GM18508 (cell line): ENCODE measurements around the gene ARPC4.
"Not testable (repeated sequence)": the region's sequence is repeated elsewhere in the genome, so short reads cannot be mapped to it uniquely, and the experiment has no call there.

ENCODE experiments used
- ATAC-seq: cut with Tn5 transposase; IDR thresholded peaks from one replicate; pipeline ENCODE4 v1.9.1; 2021; ENCODE audit warnings: moderate number of reproducible peaks; ENCODE audit not compliant: insufficient read depth, unreplicated experiment

Gene ARPC4

GRCh38 chr3:9815986-9816385 is 23.1 kb downstream of the ARPC4 start:
- ATAC-seq, result no peak

DNA sequence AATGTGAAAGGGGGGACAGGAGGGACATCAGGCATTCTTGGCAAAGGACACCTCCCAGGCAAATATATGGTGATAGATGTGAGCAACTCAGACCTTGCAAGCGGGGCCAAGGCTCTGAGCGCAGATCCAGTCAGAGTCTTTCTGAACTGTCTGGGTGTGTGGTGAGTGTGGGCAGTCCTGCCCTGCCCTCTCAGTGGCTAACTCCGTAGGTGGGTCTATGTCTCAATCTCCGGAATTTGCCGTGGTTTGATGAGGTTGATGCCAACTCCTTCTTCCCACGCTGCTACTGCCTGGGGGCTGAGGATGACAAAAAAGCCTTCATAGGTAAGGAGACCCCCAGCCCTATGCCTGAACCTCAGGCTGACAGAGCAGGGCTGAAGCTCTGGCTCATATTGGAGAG is 24.6 kb downstream of the ARPC4 start:
- ATAC-seq, result no peak

GRCh38 chr3:9818666-9819335 is 25.9 kb downstream of the ARPC4 start:
- no peak for ATAC-seq

DNA sequence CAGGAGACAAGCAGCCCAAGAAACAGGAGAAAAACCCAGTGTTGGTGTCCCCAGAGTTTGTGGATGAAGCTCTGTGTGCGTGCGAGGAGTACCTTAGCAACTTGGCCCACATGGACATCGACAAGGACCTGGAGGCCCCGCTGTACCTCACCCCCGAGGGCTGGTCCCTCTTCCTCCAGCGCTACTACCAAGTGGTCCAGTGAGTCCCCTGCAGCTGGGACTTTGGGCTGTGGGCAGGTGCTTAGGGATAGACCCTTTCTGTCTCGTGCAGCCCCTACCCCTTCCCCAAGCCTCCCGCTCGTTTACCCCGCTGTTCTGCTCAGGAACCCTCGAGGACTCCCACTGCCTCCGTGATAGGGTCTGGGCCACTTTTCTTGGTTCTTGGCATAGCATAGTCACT is 27.7 kb downstream of the ARPC4 start:
- no peak for ATAC-seq

DNA sequence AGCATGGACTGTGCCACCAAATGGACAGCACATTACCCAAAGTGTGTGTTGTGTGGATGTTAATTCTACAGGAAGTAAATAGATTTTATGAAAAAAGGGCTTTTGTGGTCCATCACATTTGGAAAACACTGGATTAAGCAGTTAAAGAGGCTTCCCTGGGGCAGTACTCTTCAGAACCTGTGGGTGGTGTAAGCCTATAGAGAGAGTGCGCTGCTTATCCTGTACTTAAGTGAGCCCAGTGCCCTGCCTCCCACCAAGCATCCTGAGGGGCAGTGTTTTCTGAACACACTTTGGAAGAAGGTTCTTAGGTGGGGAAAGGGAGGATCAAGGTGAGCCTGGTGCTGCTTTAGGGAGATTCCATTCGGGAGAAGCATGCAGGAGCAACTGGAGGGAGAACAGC is 28.1 kb downstream of the ARPC4 start:
- ATAC-seq, result no peak

- no peak for ATAC-seq
Observed at GRCh38 chr3:9825451-9826040, 32.7 kb downstream of the ARPC4 start.

DNA sequence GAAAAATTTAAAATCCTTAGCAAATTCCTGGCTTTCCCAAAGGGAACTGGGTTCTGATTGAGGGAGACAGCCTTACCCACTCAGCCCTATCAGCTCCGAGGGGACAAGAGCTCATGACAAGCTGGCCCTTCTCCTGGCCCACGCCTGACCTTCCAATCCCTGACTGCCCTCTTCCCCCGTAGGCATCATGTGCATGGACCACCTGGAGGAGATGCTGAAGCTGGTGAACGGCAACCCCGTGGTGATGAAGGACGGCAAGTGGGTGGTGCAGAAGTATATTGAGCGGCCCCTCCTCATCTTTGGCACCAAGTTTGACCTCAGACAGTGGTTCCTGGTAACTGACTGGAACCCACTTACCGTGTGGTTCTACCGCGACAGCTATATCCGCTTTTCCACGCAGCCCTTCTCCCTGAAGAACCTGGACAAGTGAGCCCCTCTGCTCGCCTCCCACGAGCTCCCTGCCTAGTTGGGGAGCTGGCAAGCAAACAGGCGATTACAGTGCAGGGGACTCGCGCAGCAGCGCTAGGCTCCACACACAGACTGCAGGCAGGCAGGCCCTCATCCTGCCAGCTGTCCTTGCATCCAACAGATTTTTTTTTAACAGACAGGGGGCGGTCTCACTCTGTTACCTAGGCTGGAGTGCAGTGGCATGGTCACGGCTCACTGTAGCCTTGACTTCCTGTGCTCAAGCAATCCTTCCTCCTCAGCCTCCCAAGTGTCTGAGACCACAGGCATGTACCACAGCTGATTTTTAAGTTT is 34.1 kb downstream of the ARPC4 start:
- ATAC-seq, result no peak

DNA sequence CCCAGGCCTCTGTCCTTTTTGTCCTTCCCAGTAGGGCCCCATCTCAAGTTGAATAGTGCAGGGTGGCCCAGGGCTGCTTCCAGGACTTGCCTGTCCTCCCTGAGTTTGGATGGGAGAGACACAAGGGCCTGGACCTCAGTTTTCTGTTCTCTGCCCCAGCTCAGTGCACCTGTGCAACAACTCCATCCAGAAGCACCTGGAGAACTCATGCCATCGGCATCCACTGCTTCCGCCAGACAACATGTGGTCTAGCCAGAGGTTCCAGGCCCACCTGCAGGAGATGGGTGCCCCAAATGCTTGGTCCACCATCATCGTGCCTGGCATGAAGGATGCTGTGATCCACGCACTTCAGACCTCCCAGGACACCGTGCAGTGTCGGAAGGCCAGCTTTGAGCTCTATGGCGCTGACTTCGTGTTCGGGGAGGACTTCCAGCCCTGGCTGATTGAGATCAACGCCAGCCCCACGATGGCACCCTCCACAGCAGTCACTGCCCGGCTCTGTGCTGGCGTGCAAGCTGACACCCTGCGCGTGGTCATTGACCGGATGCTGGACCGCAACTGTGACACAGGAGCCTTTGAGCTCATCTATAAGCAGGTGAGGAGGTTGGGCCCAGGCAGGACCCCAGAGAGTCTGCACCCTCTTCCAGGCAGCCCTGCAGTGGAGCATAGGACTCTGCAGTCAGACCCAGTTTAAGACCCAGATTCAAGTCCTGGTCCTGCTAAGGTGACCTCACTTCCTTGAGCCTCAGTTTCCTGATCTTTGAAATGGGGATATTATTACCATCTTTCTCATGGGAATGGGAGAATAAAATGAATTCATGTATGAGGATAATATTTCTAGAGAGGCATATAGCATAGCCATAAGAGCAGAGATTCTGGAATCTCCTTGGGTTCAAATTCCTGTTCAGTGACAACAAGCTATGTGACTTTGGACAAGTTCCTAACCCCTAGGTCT is 36.2 kb downstream of the ARPC4 start:
- ATAC-seq, result no peak

DNA sequence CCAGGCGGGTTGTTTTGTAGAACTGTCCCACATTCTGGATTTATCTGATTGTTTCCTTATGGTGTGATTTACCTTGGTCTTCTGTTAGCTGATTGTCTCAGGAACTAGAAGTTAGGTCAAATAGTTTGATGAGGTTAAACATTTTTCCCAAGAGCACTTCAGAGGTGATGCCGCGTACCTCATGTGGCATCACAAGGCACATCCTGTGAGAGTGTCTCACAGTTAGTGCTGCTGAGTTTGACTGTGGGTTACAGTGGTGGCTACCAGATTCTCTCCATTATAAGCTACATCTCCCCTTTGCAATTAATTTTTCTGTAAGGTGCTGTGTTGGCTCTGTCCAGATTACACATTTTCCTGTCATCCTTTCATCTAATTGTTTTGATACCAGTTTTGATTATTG is 38.4 kb downstream of the ARPC4 start:
- no peak for ATAC-seq

- no peak for ATAC-seq
Observed at GRCh38 chr3:9833078-9833477, 40.2 kb downstream of the ARPC4 start.

- ATAC-seq, result no peak
Observed at GRCh38 chr3:9834520-9835380, 41.9 kb downstream of the ARPC4 start.

GRCh38 chr3:9837701-9838582 is 45.1 kb downstream of the ARPC4 start:
- no peak for ATAC-seq

GRCh38 chr3:9838856-9839255 is 46.0 kb downstream of the ARPC4 start:
- no peak for ATAC-seq

GRCh38 chr3:9841015-9841414 is 48.1 kb downstream of the ARPC4 start:
- ATAC-seq, result no peak

DNA sequence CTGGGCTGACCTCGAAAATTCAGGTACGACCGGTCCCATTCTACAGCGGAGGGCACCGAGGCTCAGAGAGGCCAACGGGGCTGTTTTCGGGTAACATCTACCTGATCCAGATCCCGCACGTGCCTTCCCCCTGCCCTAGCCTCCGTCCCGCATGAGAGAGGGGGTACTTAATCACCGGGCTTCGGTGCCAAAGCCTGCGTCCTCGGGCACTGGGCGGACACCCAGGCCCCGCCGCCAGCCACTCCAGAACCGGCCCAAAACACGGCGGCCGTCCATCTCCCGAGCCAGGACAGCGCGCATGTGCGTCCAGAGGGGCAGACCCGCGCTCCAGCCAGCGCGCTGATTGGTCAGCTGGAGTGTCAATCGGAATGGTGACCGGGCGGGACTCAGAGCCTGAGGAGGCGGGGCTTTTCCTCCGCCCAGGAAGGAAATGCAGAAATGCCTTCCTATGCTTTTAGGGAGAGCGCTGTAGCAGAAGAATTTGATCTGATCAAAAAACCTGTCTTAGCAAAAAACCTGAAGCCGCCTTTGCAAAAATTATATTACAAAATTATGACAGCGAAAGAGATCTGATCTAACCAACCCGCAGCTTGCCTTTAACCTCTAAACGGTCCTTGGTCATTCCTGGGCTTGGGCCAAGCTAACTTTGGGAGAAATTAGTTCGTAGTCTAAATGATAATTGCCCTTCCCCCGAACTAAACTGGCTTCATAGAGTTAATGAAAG is 51.0 kb downstream of the ARPC4 start, which contains the start of gene RPUSD3:
TSS of gene RPUSD3 (minus strand) at position 294 of the 724 bp plus-strand sequence. CDS start at position 276, 18 bp downstream.
- ATAC-seq, result peak; percentile 91

- no peak for ATAC-seq
Observed at GRCh38 chr3:9846231-9846630, 53.3 kb downstream of the ARPC4 start.

DNA sequence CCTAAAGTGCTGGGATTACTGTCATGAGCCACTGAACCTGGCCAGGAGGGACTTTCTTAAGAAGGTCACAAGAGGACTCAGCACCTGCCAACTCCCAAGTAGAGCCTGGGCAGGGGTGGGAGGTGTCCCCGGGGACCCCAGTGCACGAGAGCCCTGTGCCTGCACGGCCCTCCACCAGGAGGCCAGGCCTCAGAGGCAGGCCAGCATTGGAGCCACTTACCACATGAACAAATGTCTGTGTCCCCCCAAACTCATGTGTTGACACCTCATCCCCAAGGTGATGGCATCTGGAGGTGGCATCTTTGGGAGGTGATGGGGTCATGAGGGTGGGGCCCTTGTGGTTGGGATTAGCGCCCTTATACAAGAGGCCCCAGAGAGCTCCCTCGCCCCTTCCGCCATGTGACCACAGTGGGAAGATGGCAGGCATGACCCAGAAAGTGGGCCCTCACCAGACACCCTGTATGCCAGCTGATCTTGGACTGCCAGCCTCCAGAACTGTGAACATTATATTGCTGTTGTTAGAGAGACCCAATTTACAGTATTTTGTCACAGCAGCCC is 54.1 kb downstream of the ARPC4 start:
- ATAC-seq, result no peak

DNA sequence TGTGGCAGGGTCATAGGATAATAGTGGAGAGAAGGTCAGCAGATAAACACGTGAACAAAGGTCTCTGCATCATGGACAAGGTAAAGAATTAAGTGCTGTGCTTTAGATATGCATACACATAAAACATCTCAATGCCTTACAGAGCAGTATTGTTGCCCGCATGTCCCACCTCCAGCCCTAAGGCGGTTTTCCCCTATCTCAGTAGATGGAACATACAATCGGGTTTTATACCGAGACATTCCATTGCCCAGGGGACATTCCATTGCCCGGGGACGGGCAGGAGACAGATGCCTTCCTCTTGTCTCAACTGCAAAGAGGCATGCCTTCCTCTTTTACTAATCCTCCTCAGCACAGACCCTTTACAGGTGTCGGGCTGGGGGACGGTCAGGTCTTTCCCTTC is 55.0 kb downstream of the ARPC4 start:
- not testable (repeated sequence) for ATAC-seq
